Measurements from ENCODE around the gene EHBP1L1. TPM values are rescaled to one million over a fixed set of nuclear protein-coding genes. Genes with fewer than 3 reads are reported as not detected.

Gene EHBP1L1
- total and polyA plus RNA-seq, 2 of the 13 experiments (the other 11 are each of a cell fraction or from before 2014, with no cell fraction given): 8.3 to 10.6 TPM

DNA sequence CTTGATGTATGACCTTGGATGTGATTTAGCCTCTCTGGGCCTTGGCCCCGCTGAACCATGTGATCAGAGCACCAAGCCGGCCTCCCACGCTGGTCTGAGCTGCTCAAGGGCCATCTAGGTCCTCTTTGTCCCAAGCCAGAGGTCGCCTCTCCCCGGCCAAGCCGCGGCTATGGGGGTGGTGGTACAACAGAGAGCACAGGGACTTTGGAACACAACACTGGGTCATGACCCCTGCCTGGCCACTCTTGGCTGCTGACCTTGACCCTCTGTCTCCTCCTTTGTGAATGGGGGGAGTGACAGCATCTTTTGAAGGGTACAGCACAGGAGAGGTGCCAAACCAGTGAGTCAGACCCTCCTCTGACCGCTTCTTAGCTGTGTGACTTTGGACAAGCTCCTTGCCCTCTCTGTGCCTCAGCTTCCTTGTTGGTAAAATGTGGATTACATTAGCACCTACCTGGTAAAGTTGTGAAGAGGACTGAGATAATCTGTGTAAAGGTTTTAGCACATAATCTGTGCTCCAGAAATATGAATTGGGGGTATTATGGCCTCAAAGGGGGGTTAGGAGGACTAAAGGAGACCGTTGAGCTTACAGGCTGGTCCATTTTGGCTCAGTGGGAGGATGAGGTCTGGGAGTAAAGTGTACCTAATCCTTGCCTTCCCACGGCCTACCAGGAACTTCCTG is 46.2 kb upstream of the EHBP1L1 start (continued):
- TF ChIP-seq SNRNP70 (IDR thresholded peaks at IDR 0.05; ENCODE audit: low read depth, low read length): no peak
- TF ChIP-seq ZNF772 (CRISPR knock-in tag; IDR thresholded peaks at IDR 0.05): 0 out of 2 replicates have a peak, but pooled peaks have one; percentile 19
- TF ChIP-seq, protein P1, sequence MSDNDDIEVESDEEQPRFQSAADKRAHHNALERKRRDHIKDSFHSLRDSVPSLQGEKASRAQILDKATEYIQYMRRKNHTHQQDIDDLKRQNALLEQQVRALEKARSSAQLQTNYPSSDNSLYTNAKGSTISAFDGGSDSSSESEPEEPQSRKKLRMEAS (IDR thresholded peaks at IDR 0.05): peak; percentile 44
- TF ChIP-seq ZNF556 (CRISPR knock-in tag; IDR thresholded peaks at IDR 0.05; ENCODE audit: borderline replicate concordance): peak; percentile 41; the same call in 1 of the 2 replicates
- no peak for TF ChIP-seq LRRFIP1 (CRISPR knock-in tag; conservative IDR thresholded peaks at IDR 0.05)
- peak; percentile 93 for TF ChIP-seq ZMYM2 (CRISPR knock-in tag; IDR thresholded peaks at IDR 0.05)
- TF ChIP-seq HIVEP1 (CRISPR knock-in tag; IDR thresholded peaks at IDR 0.05): peak; percentile 63; the same call in 1 of the 2 replicates
- TF ChIP-seq ZNF12 (CRISPR knock-in tag; IDR thresholded peaks at IDR 0.05): no peak
- peak; percentile 54 for TF ChIP-seq NCOA2 (CRISPR knock-in tag; IDR thresholded peaks at IDR 0.05)
- TF ChIP-seq MED1 (CRISPR knock-in tag; IDR thresholded peaks at IDR 0.05): peak; percentile 67
- TF ChIP-seq ZNF503 (CRISPR knock-in tag; IDR thresholded peaks at IDR 0.05): peak; percentile 54; the same call in 1 of the 2 replicates
- peak; percentile 97 for TF ChIP-seq RARA (CRISPR knock-in tag; IDR thresholded peaks at IDR 0.05)
- TF ChIP-seq ZNF616 (CRISPR knock-in tag; IDR thresholded peaks at IDR 0.05; ENCODE audit: low read depth): no peak
- TF ChIP-seq SP4 (CRISPR knock-in tag; IDR thresholded peaks at IDR 0.05): no peak
- peak; percentile 73; the same call in 1 of the 2 replicates for TF ChIP-seq ZBTB7A (CRISPR knock-in tag; IDR thresholded peaks at IDR 0.05)
- TF ChIP-seq, protein P2, sequence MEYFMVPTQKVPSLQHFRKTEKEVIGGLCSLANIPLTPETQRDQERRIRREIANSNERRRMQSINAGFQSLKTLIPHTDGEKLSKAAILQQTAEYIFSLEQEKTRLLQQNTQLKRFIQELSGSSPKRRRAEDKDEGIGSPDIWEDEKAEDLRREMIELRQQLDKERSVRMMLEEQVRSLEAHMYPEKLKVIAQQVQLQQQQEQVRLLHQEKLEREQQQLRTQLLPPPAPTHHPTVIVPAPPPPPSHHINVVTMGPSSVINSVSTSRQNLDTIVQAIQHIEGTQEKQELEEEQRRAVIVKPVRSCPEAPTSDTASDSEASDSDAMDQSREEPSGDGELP (IDR thresholded peaks at IDR 0.05; ENCODE audit: borderline replicate concordance, low read depth): no peak
- TF ChIP-seq KDM1A (CRISPR knock-in tag; IDR thresholded peaks at IDR 0.05): peak; percentile 85; the same call in 1 of the 2 replicates
- TF ChIP-seq ZNF747 (CRISPR knock-in tag; IDR thresholded peaks at IDR 0.05; ENCODE audit: borderline replicate concordance): no peak; the same call in 1 of the 2 replicates
- peak; percentile 81 for TF ChIP-seq FOSL2 (CRISPR knock-in tag; IDR thresholded peaks at IDR 0.05)
- no peak for TF ChIP-seq ATAD3A (CRISPR knock-in tag; IDR thresholded peaks at IDR 0.05)
- TF ChIP-seq FOSL1 (CRISPR knock-in tag; IDR thresholded peaks at IDR 0.05; ENCODE audit: borderline replicate concordance): peak; percentile 49; the same call in 1 of the 2 replicates
- TF ChIP-seq ARID3A (IDR thresholded peaks at IDR 0.05; ENCODE audit: low read depth, low read length): no peak
- peak; percentile 25; the same call in 1 of the 2 replicates for TF ChIP-seq TBX2 (CRISPR knock-in tag; IDR thresholded peaks at IDR 0.05; ENCODE audit: borderline replicate concordance)
- no peak for TF ChIP-seq ZNF331 (CRISPR knock-in tag; IDR thresholded peaks at IDR 0.05)
- TF ChIP-seq MXD4 (CRISPR knock-in tag; IDR thresholded peaks at IDR 0.05): no peak

Data from HepG2 (cell line).